ENCODE measurements around the gene EGFL7. TPM values are rescaled to one million over a fixed set of nuclear protein-coding genes. Genes with fewer than 3 reads are reported as not detected.
A peak's percentile ranks its signal among the peaks of the same experiment; 100 is the strongest.
"Not testable (repeated sequence)": the region's sequence is repeated elsewhere in the genome, so short reads cannot be mapped to it uniquely, and the experiment has no call there.

The EGFL7 gene
- total RNA-seq, 1 donor from 2014 or later = 12.6 TPM

- DNase-seq (ENCODE audit: low spot score in 2 of 2) (no peak), FAIRE-seq (no peak)
Measured at GRCh38 chr9:136695955-136696354, 33.2 kb downstream of the EGFL7 start.

GRCh38 chr9:136696502-136696901 lies 33.8 kb downstream of the EGFL7 start:
- FAIRE-seq = no peak
- DNase-seq (ENCODE audit: low spot score in 2 of 2) = no peak

- DNase-seq (ENCODE audit: low spot score in 2 of 2) (no peak), FAIRE-seq (no peak)
Measured at GRCh38 chr9:136697146-136697820, 34.6 kb downstream of the EGFL7 start.

GRCh38 chr9:136697821-136698526 lies 35.3 kb downstream of the EGFL7 start:
- no peak for DNase-seq (ENCODE audit: low spot score in 2 of 2)
- no peak for FAIRE-seq

- DNase-seq (ENCODE audit: low spot score in 2 of 2) = no peak
- FAIRE-seq = no peak
Measured at GRCh38 chr9:136698635-136699246, 36.0 kb downstream of the EGFL7 start.

GRCh38 chr9:136700304-136700703 lies 37.6 kb downstream of the EGFL7 start:
- DNase-seq (ENCODE audit: low spot score in 2 of 2) (no peak), FAIRE-seq (no peak)

GRCh38 chr9:136700959-136701667 lies 38.4 kb downstream of the EGFL7 start:
- FAIRE-seq = no peak
- DNase-seq (ENCODE audit: low spot score in 2 of 2) = no peak

GRCh38 chr9:136701668-136702053 lies 38.9 kb downstream of the EGFL7 start:
- DNase-seq (ENCODE audit: low spot score in 2 of 2) (no peak), FAIRE-seq (no peak)

- FAIRE-seq (no peak), DNase-seq (ENCODE audit: low spot score in 2 of 2) (no peak)
Measured at GRCh38 chr9:136703276-136703860, 40.7 kb downstream of the EGFL7 start.

GRCh38 chr9:136704741-136705140 lies 42.0 kb downstream of the EGFL7 start:
- FAIRE-seq; DNase-seq (ENCODE audit: low spot score in 2 of 2): not testable (repeated sequence)

- DNase-seq (ENCODE audit: low spot score in 2 of 2) (no peak), FAIRE-seq (no peak)
Measured at GRCh38 chr9:136705564-136705963, 42.8 kb downstream of the EGFL7 start.

GRCh38 chr9:136707011-136707410 lies 44.3 kb downstream of the EGFL7 start:
- no peak for FAIRE-seq
- DNase-seq (ENCODE audit: low spot score in 2 of 2) = no peak

- no peak for DNase-seq (ENCODE audit: low spot score in 2 of 2)
- no peak for FAIRE-seq
Measured at GRCh38 chr9:136707849-136708517, 45.3 kb downstream of the EGFL7 start.

- FAIRE-seq (no peak), DNase-seq (ENCODE audit: low spot score in 2 of 2) (no peak)
Measured at GRCh38 chr9:136709454-136710109, 46.9 kb downstream of the EGFL7 start.

GRCh38 chr9:136710543-136710942 lies 47.8 kb downstream of the EGFL7 start:
- FAIRE-seq = no peak

GRCh38 chr9:136711219-136711648 lies 48.5 kb downstream of the EGFL7 start:
- FAIRE-seq; DNase-seq (ENCODE audit: low spot score in 2 of 2): not testable (repeated sequence)

More at GRCh38 chr9:136710543-136710942, 47.8 kb downstream of the EGFL7 start:
- DNase-seq (ENCODE audit: low spot score in 2 of 2) = no peak

GRCh38 chr9:136711751-136712689 lies 49.3 kb downstream of the EGFL7 start, which contains the start of gene DIPK1B:
Gene DIPK1B, plus strand, starts transcription at chr9:136712572. Its CDS starts 94 bp downstream, at chr9:136712666.
- peak; percentile 77 to 82 for DNase-seq (ENCODE audit: low spot score in 2 of 2)
- FAIRE-seq = no peak
